ENCODE data around the gene MMRN2. TPM values are rescaled to one million over a fixed set of nuclear protein-coding genes. Genes with fewer than 3 reads are reported as not detected.

Gene MMRN2
- total RNA-seq, 1 experiment from 2014 or later, result not detected

- ChIA-PET POLR2A (ENCODE audit: low non-redundant PET) (no interaction called here), CTCF (no interaction called here)
- Histone ChIP-seq H3K9me3 (ENCODE audit: low read depth, low read length, poor library complexity, severe bottlenecking) (no peaks in the 10 kb centered on the region), H3K4me1 (ENCODE audit: insufficient read depth, low read length, poor library complexity, severe bottlenecking) (no peaks in the 10 kb centered on the region), H3K36me3 (ENCODE audit: insufficient read depth, low read length, poor library complexity, severe bottlenecking) (no peaks in the 10 kb centered on the region), H3K27me3 (replicated peaks; ENCODE audit: insufficient read depth, low read depth, low read length, poor library complexity) (no peaks in the 10 kb centered on the region), H3K4me3 (ENCODE audit: low read depth, low read length, poor library complexity, severe bottlenecking) (no peak overlapping the region), H3K27ac (ENCODE audit: low read depth, low read length, poor library complexity, severe bottlenecking) (no peak overlapping the region)
- no TSS peak for BruUV-seq (replicated peaks)
- DNase-seq (ENCODE audit: low spot score), result no peak
- intact Hi-C loops (cut with micrococcal nuclease; ENCODE audit: unreplicated experiment), result no loop called here
- no peak for TF ChIP-seq EZH2 (IDR thresholded peaks at IDR 0.05; ENCODE audit: borderline replicate concordance, low read depth, low read length, poor library complexity, severe bottlenecking)
- TF ChIP-seq, protein P1, sequence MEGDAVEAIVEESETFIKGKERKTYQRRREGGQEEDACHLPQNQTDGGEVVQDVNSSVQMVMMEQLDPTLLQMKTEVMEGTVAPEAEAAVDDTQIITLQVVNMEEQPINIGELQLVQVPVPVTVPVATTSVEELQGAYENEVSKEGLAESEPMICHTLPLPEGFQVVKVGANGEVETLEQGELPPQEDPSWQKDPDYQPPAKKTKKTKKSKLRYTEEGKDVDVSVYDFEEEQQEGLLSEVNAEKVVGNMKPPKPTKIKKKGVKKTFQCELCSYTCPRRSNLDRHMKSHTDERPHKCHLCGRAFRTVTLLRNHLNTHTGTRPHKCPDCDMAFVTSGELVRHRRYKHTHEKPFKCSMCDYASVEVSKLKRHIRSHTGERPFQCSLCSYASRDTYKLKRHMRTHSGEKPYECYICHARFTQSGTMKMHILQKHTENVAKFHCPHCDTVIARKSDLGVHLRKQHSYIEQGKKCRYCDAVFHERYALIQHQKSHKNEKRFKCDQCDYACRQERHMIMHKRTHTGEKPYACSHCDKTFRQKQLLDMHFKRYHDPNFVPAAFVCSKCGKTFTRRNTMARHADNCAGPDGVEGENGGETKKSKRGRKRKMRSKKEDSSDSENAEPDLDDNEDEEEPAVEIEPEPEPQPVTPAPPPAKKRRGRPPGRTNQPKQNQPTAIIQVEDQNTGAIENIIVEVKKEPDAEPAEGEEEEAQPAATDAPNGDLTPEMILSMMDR (conservative IDR thresholded peaks at IDR 0.05; ENCODE audit: low read depth, low read length), result no peak
Observed at GRCh38 chr10:86942441-86943315, 14.7 kb downstream of the MMRN2 start.

- no peak for DNase-seq (ENCODE audit: low spot score)
- H3K27me3 ChIP-seq (replicated peaks; ENCODE audit: insufficient read depth, low read depth, low read length, poor library complexity), result no peaks in the 10 kb centered on the region
- ChIA-PET POLR2A (ENCODE audit: low non-redundant PET) (no interaction called here), CTCF (no interaction called here)
- intact Hi-C loops (cut with micrococcal nuclease; ENCODE audit: unreplicated experiment), result no loop called here
- BruUV-seq (replicated peaks), result no TSS peak
- H3K4me1 ChIP-seq (ENCODE audit: insufficient read depth, low read length, poor library complexity, severe bottlenecking), result no peaks in the 10 kb centered on the region
- no peaks in the 10 kb centered on the region for H3K9me3 ChIP-seq (ENCODE audit: low read depth, low read length, poor library complexity, severe bottlenecking)
- H3K4me3 ChIP-seq (ENCODE audit: low read depth, low read length, poor library complexity, severe bottlenecking), result no peak overlapping the region
- no peak overlapping the region for H3K27ac ChIP-seq (ENCODE audit: low read depth, low read length, poor library complexity, severe bottlenecking)
- no peaks in the 10 kb centered on the region for H3K36me3 ChIP-seq (ENCODE audit: insufficient read depth, low read length, poor library complexity, severe bottlenecking)
- TF ChIP-seq, protein P1 (conservative IDR thresholded peaks at IDR 0.05; ENCODE audit: low read depth, low read length), result no peak
- no peak for TF ChIP-seq EZH2 (IDR thresholded peaks at IDR 0.05; ENCODE audit: borderline replicate concordance, low read depth, low read length, poor library complexity, severe bottlenecking)
Observed at GRCh38 chr10:86941991-86942421, 15.4 kb downstream of the MMRN2 start.

DNA sequence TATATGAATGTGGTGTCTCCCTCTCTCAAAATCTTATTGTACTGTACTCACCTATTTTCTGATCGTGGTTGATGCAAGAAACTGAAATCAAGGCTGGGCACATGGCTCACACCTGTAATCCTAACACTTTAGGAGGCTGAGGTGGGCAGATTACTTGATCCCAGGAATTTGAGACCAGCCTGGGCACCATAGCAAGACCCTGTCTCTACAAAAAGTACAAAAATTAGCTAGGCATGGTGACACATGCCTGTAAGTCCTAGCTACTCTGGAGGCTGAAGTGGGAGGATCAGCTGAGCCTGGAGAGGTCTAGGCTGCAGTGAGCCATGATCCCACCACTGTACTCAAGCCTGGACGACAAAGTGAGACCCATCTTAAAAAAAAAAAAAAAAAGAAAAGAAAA lies 16.0 kb downstream of the MMRN2 start:
- DNase-seq (ENCODE audit: low spot score), result no peak

More for the DNA sequence above, 16.0 kb downstream of the MMRN2 start:
- intact Hi-C loops (cut with micrococcal nuclease; ENCODE audit: unreplicated experiment), result no loop called here
- ChIA-PET POLR2A (ENCODE audit: low non-redundant PET) (no interaction called here), CTCF (no interaction called here)
- no TSS peak for BruUV-seq (replicated peaks)
- H3K27me3 ChIP-seq (replicated peaks; ENCODE audit: insufficient read depth, low read depth, low read length, poor library complexity), result no peaks in the 10 kb centered on the region
- no peaks in the 10 kb centered on the region for H3K4me1 ChIP-seq (ENCODE audit: insufficient read depth, low read length, poor library complexity, severe bottlenecking)
- no peaks in the 10 kb centered on the region for H3K36me3 ChIP-seq (ENCODE audit: insufficient read depth, low read length, poor library complexity, severe bottlenecking)
- TF ChIP-seq, protein P1 (conservative IDR thresholded peaks at IDR 0.05; ENCODE audit: low read depth, low read length), result no peak
- TF ChIP-seq EZH2 (IDR thresholded peaks at IDR 0.05; ENCODE audit: borderline replicate concordance, low read depth, low read length, poor library complexity, severe bottlenecking), result no peak
- no peak overlapping the region for H3K27ac ChIP-seq (ENCODE audit: low read depth, low read length, poor library complexity, severe bottlenecking)
- no peaks in the 10 kb centered on the region for H3K9me3 ChIP-seq (ENCODE audit: low read depth, low read length, poor library complexity, severe bottlenecking)
- H3K4me3 ChIP-seq (ENCODE audit: low read depth, low read length, poor library complexity, severe bottlenecking), result no peak overlapping the region
